ENCODE data around the gene TCN2. TPM values are rescaled to one million over a fixed set of nuclear protein-coding genes. Genes with fewer than 3 reads are reported as not detected.
"Not testable (repeated sequence)": the region's sequence is repeated elsewhere in the genome, so short reads cannot be mapped to it uniquely, and the experiment has no call there.

Gene TCN2
- total and polyA plus RNA-seq, 5 donors from 2014 or later: 0.23 to 1.7 (median 0.85) TPM

- Histone ChIP-seq H3K36me3 (ENCODE audit: control insufficient read depth, insufficient read depth, low read length) (peaks cover 14% of the 10 kb centered on the region), H3K4me1 (ENCODE audit: control insufficient read depth, insufficient read depth, low read length, poor library complexity, severe bottlenecking) (peaks cover 23% of the 10 kb centered on the region), H3K9me3 (ENCODE audit: control insufficient read depth in 2 of 2, low read length in 2 of 2) (no peaks in the 10 kb centered on the region), H3K27ac (ENCODE audit: insufficient read depth, low read length, poor library complexity, severe bottlenecking) (peak within 1 kb of the TSS; percentile 49), H3K4me3 (ENCODE audit: low read depth, low read length) (peak within 1 kb of the TSS; percentile 89), H3K27me3 (ENCODE audit: control insufficient read depth, insufficient read depth, low read length) (no peaks in the 10 kb centered on the region)
- Mint-ChIP-seq H3K4me3 (peak within 1 kb of the TSS; percentile 90 to 100 (median 96)), H3K4me1 (peaks cover 9 to 48% (median 28%) of the 10 kb centered on the region in 4 donors), H3K27me3 (no peaks in the 10 kb centered on the region), H3K27ac (peak within 1 kb of the TSS; percentile 87 to 97 (median 91)), H3K9me3 (no peaks in the 10 kb centered on the region), H3K36me3 (peaks cover 18% of the 10 kb centered on the region)
- peak; percentile 91 to 92 (median 91) for DNase-seq
- ATAC-seq (ENCODE audit: low read depth in 2 of 2): peak; percentile 91 to 94
Observed at GRCh38 chr22:30667494-30668385, 60.8 kb downstream of the TCN2 start, which contains the start of gene DUSP18. Gene DUSP18, minus strand, starts transcription at chr22:30667875. Its CDS starts 3,872 bp downstream, at chr22:30664003.

GRCh38 chr22:30668386-30668710, 61.4 kb downstream of the TCN2 start:
- Histone ChIP-seq H3K36me3 (ENCODE audit: control insufficient read depth, insufficient read depth, low read length) (peaks cover 7% of the 10 kb centered on the region), H3K4me3 (ENCODE audit: low read depth, low read length) (peak overlapping the region; percentile 57), H3K27me3 (ENCODE audit: control insufficient read depth, insufficient read depth, low read length) (no peaks in the 10 kb centered on the region), H3K4me1 (ENCODE audit: control insufficient read depth, insufficient read depth, low read length, poor library complexity, severe bottlenecking) (peaks cover 23% of the 10 kb centered on the region), H3K27ac (ENCODE audit: insufficient read depth, low read length, poor library complexity, severe bottlenecking) (no peak overlapping the region), H3K9me3 (ENCODE audit: control insufficient read depth in 2 of 2, low read length in 2 of 2) (no peaks in the 10 kb centered on the region)
- peaks cover 6 to 47% (median 25%) of the 10 kb centered on the region in 4 donors for H3K4me1 Mint-ChIP-seq
- no peak for DNase-seq
- H3K9me3 Mint-ChIP-seq: no peaks in the 10 kb centered on the region
- peak overlapping the region; percentile 87 to 97 (median 91) for H3K27ac Mint-ChIP-seq
- no peak for ATAC-seq (ENCODE audit: low read depth in 2 of 2)
- no peaks in the 10 kb centered on the region for H3K27me3 Mint-ChIP-seq
- H3K36me3 Mint-ChIP-seq: peaks cover 12% of the 10 kb centered on the region
- H3K4me3 Mint-ChIP-seq: peak overlapping the region; percentile 90 to 100 (median 96)

- Mint-ChIP-seq H3K36me3 (no peaks in the 10 kb centered on the region), H3K27me3 (no peaks in the 10 kb centered on the region), H3K4me3 (peak overlapping the region in 1 of 4 donors; percentile 55), H3K9me3 (no peaks in the 10 kb centered on the region), H3K4me1 (peaks cover 6 to 21% (median 12%) of the 10 kb centered on the region in 4 donors), H3K27ac (no peak overlapping the region)
- no peaks in the 10 kb centered on the region for H3K36me3 ChIP-seq (ENCODE audit: control insufficient read depth, insufficient read depth, low read length)
- peaks cover 20% of the 10 kb centered on the region for H3K4me1 ChIP-seq (ENCODE audit: control insufficient read depth, insufficient read depth, low read length, poor library complexity, severe bottlenecking)
- no peaks in the 10 kb centered on the region for H3K9me3 ChIP-seq (ENCODE audit: control insufficient read depth in 2 of 2, low read length in 2 of 2)
- H3K4me3 ChIP-seq (ENCODE audit: low read depth, low read length): no peak overlapping the region
- H3K27ac ChIP-seq (ENCODE audit: insufficient read depth, low read length, poor library complexity, severe bottlenecking): no peak overlapping the region
- no peaks in the 10 kb centered on the region for H3K27me3 ChIP-seq (ENCODE audit: control insufficient read depth, insufficient read depth, low read length)
- DNase-seq: no peak
- ATAC-seq (ENCODE audit: low read depth in 2 of 2): no peak
Observed at GRCh38 chr22:30671071-30671470, 64.1 kb downstream of the TCN2 start.

GRCh38 chr22:30673136-30673535, 66.2 kb downstream of the TCN2 start:
- Histone ChIP-seq H3K9me3 (ENCODE audit: control insufficient read depth in 2 of 2, low read length in 2 of 2) (no peaks in the 10 kb centered on the region), H3K27me3 (ENCODE audit: control insufficient read depth, insufficient read depth, low read length) (no peaks in the 10 kb centered on the region), H3K36me3 (ENCODE audit: control insufficient read depth, insufficient read depth, low read length) (no peaks in the 10 kb centered on the region), H3K4me3 (ENCODE audit: low read depth, low read length) (no peak overlapping the region), H3K27ac (ENCODE audit: insufficient read depth, low read length, poor library complexity, severe bottlenecking) (no peak overlapping the region), H3K4me1 (ENCODE audit: control insufficient read depth, insufficient read depth, low read length, poor library complexity, severe bottlenecking) (peaks cover 3% of the 10 kb centered on the region)
- no peak for ATAC-seq (ENCODE audit: low read depth in 2 of 2)
- H3K4me1 Mint-ChIP-seq: peaks cover 0 to 6% (median 2%) of the 10 kb centered on the region in 4 donors
- no peaks in the 10 kb centered on the region for H3K27me3 Mint-ChIP-seq
- no peaks in the 10 kb centered on the region for H3K9me3 Mint-ChIP-seq
- no peaks in the 10 kb centered on the region for H3K36me3 Mint-ChIP-seq
- no peak overlapping the region for H3K4me3 Mint-ChIP-seq
- no peak for DNase-seq
- H3K27ac Mint-ChIP-seq: no peak overlapping the region

GRCh38 chr22:30674482-30674881, 67.5 kb downstream of the TCN2 start:
- Mint-ChIP-seq H3K27ac (no peak overlapping the region), H3K4me3 (no peak overlapping the region), H3K27me3 (peaks cover 5% of the 10 kb centered on the region), H3K36me3 (no peaks in the 10 kb centered on the region), H3K4me1 (no peaks in the 10 kb centered on the region), H3K9me3 (no peaks in the 10 kb centered on the region)
- Histone ChIP-seq H3K4me1 (ENCODE audit: control insufficient read depth, insufficient read depth, low read length, poor library complexity, severe bottlenecking) (no peaks in the 10 kb centered on the region), H3K9me3 (ENCODE audit: control insufficient read depth in 2 of 2, low read length in 2 of 2) (no peaks in the 10 kb centered on the region), H3K36me3 (ENCODE audit: control insufficient read depth, insufficient read depth, low read length) (no peaks in the 10 kb centered on the region), H3K27me3 (ENCODE audit: control insufficient read depth, insufficient read depth, low read length) (no peaks in the 10 kb centered on the region), H3K27ac (ENCODE audit: insufficient read depth, low read length, poor library complexity, severe bottlenecking) (no peak overlapping the region), H3K4me3 (ENCODE audit: low read depth, low read length) (no peak overlapping the region)
- ATAC-seq (ENCODE audit: low read depth in 2 of 2) (no peak), DNase-seq (no peak)

GRCh38 chr22:30675436-30675835, 68.5 kb downstream of the TCN2 start:
- no peaks in the 10 kb centered on the region for H3K4me1 ChIP-seq (ENCODE audit: control insufficient read depth, insufficient read depth, low read length, poor library complexity, severe bottlenecking)
- H3K27me3 ChIP-seq (ENCODE audit: control insufficient read depth, insufficient read depth, low read length): no peaks in the 10 kb centered on the region
- no peak for DNase-seq
- Mint-ChIP-seq H3K4me3 (peak overlapping the region in 1 of 4 donors; percentile 54), H3K4me1 (no peaks in the 10 kb centered on the region), H3K27ac (no peak overlapping the region), H3K36me3 (no peaks in the 10 kb centered on the region), H3K9me3 (no peaks in the 10 kb centered on the region), H3K27me3 (peaks cover 5% of the 10 kb centered on the region)
- no peaks in the 10 kb centered on the region for H3K36me3 ChIP-seq (ENCODE audit: control insufficient read depth, insufficient read depth, low read length)
- H3K9me3 ChIP-seq (ENCODE audit: control insufficient read depth in 2 of 2, low read length in 2 of 2): no peaks in the 10 kb centered on the region
- H3K27ac ChIP-seq (ENCODE audit: insufficient read depth, low read length, poor library complexity, severe bottlenecking): no peak overlapping the region
- no peak for ATAC-seq (ENCODE audit: low read depth in 2 of 2)
- no peak overlapping the region for H3K4me3 ChIP-seq (ENCODE audit: low read depth, low read length)

- H3K27me3 ChIP-seq (ENCODE audit: control insufficient read depth, insufficient read depth, low read length); H3K9me3 ChIP-seq (ENCODE audit: control insufficient read depth in 2 of 2, low read length in 2 of 2); H3K9me3 Mint-ChIP-seq: not testable (repeated sequence)
Observed at GRCh38 chr22:30676565-30676964, 69.6 kb downstream of the TCN2 start.

More at GRCh38 chr22:30676565-30676964, 69.6 kb downstream of the TCN2 start:
- H3K27ac Mint-ChIP-seq; ATAC-seq (ENCODE audit: low read depth in 2 of 2); H3K4me1 Mint-ChIP-seq; H3K4me3 ChIP-seq (ENCODE audit: low read depth, low read length); H3K36me3 ChIP-seq (ENCODE audit: control insufficient read depth, insufficient read depth, low read length); H3K27ac ChIP-seq (ENCODE audit: insufficient read depth, low read length, poor library complexity, severe bottlenecking); H3K4me3 Mint-ChIP-seq; H3K4me1 ChIP-seq (ENCODE audit: control insufficient read depth, insufficient read depth, low read length, poor library complexity, severe bottlenecking); H3K36me3 Mint-ChIP-seq; DNase-seq; H3K27me3 Mint-ChIP-seq: not testable (repeated sequence)

All from CD4-positive, CD25-positive, alpha-beta regulatory T cell (primary cell).